H1 (cell line): ENCODE data around the gene GGT5. TPM values are rescaled to one million over a fixed set of nuclear protein-coding genes. Genes with fewer than 3 reads are reported as not detected.

Source experiments
- CTCF ChIA-PET: fragments of 300-600 bp; sonication (Branson Sonifier 250); formaldehyde crosslinking; loops from one replicate; lab custom pipeline; 2021; ENCODE audit not compliant: partially characterized antibody; lab: Charles Lee
- POLR2A ChIA-PET: fragments of 300-600 bp; sonication (Branson Sonifier 250); formaldehyde crosslinking; loops from one replicate; lab custom pipeline; 2021; ENCODE audit warnings: inconsistent platforms; ENCODE audit not compliant: partially characterized antibody; lab: Charles Lee
- DNase-seq, 2 experiments: peaks; one replicate each; pipeline versions ENCODE4 v3.0.0 to v3.0.0-alpha.2; 2010 to 2022; ENCODE audit warnings: low spot score in 2 of 2, low read depth in 1 of 2, mixed read lengths in 1 of 2
- FAIRE-seq: peaks from 2 replicates; lab custom pipeline; 2011; peaks lifted over from hg19 to GRCh38; lab: Jason Lieb, UNC
- H2AFZ ChIP-seq: 2 replicates; pipeline ENCODE4 v1.8.1; 2012; ENCODE audit warnings: low read length, inconsistent platforms
- H2AK5ac ChIP-seq: 2 replicates; pipeline ENCODE4 v1.6.1; 2013; ENCODE audit warnings: low read depth, low read length
- H2BK120ac ChIP-seq: replicated peaks from 2 replicates; pipeline ENCODE3; 2013; ENCODE audit warnings: low read depth, low read length, inconsistent platforms
- H2BK12ac ChIP-seq: 2 replicates; pipeline ENCODE4 v1.6.1; 2013; ENCODE audit warnings: low read depth, low read length
- H2BK15ac ChIP-seq: 2 replicates; pipeline ENCODE4 v1.6.1; 2013; ENCODE audit warnings: low read length
- H2BK20ac ChIP-seq: 2 replicates; pipeline ENCODE4 v1.6.1; 2013; ENCODE audit warnings: low read length
- H2BK5ac ChIP-seq: 2 replicates; pipeline ENCODE4 v1.6.1; 2013; ENCODE audit warnings: low read depth, low read length
- H3K14ac ChIP-seq: 2 replicates; pipeline ENCODE4 v1.6.1; 2013; ENCODE audit warnings: inconsistent platforms; ENCODE audit not compliant: insufficient read length
- H3K18ac ChIP-seq: 2 replicates; pipeline ENCODE4 v1.6.1; 2013; ENCODE audit warnings: low read length; ENCODE audit errors: extremely low read depth
- H3K23ac ChIP-seq: 2 replicates; pipeline ENCODE4 v1.6.1; 2013; ENCODE audit warnings: inconsistent platforms; ENCODE audit not compliant: insufficient read length
- H3K23me2 ChIP-seq: 2 replicates; pipeline ENCODE4 v1.6.1; 2013; ENCODE audit warnings: low read depth, low read length
- H3K27ac ChIP-seq: 2 replicates; pipeline ENCODE4 v1.6.1; 2011; ENCODE audit warnings: low read depth, low read length, inconsistent platforms
- H3K27me3 ChIP-seq, 4 experiments: replicated peaks in 1 of 4; 1 replicate in 1 of 4; 2 replicates in 3 of 4; pipeline versions ENCODE4 v1.6.1 to v1.8.1; 2011 to 2013; ENCODE audit warnings: low read length in 3 of 4, mild to moderate bottlenecking in 3 of 4, inconsistent platforms in 2 of 4, mixed read lengths in 2 of 4, moderate library complexity in 1 of 4; ENCODE audit not compliant: control insufficient read depth in 3 of 4, insufficient read depth in 3 of 4; ENCODE audit errors: extremely low read depth in 1 of 4
- H3K36me3 ChIP-seq, 4 experiments: 2 replicates each; pipeline versions ENCODE4 v1.6.1 to v1.8.1; 2011 to 2013; ENCODE audit warnings: mild to moderate bottlenecking in 4 of 4, low read length in 3 of 4, moderate library complexity in 2 of 4, control low read depth in 1 of 4, inconsistent platforms in 1 of 4; ENCODE audit not compliant: insufficient read depth in 4 of 4, control insufficient read depth in 2 of 4
- H3K4ac ChIP-seq: replicated peaks from 2 replicates; pipeline ENCODE3; 2013; ENCODE audit warnings: low read length, low read depth, mixed read lengths, inconsistent platforms; ENCODE audit not compliant: insufficient read length
- H3K4me1 ChIP-seq, 4 experiments: replicated peaks in 1 of 4; 1 replicate in 1 of 4; 2 replicates in 3 of 4; pipeline versions ENCODE4 v1.6.1 to v1.8.1; 2011 to 2013; ENCODE audit warnings: low read length in 3 of 4, inconsistent platforms in 2 of 4, mixed read lengths in 1 of 4; ENCODE audit not compliant: insufficient read depth in 4 of 4, control insufficient read depth in 3 of 4
- H3K4me2 ChIP-seq, 2 experiments: 2 replicates each; pipeline versions ENCODE4 v1.6.1 to v1.8.1; 2011 to 2013; ENCODE audit warnings: low read depth in 2 of 2, low read length in 2 of 2, control low read depth in 1 of 2, inconsistent platforms in 1 of 2, mild to moderate bottlenecking in 1 of 2; ENCODE audit not compliant: insufficient read depth in 1 of 2
- H3K4me3 ChIP-seq, 4 experiments: fragments of 200-600, 300-600 bp in 1 of 4; sonication (generic), shearing (Covaris generic), sonication (Bioruptor Twin) in 1 of 4; 2 replicates each; pipeline versions ENCODE4 v1.5.1 to v1.8.1; 2011 to 2016; ENCODE audit warnings: low read length in 4 of 4, low read depth in 3 of 4, control low read depth in 2 of 4, inconsistent platforms in 2 of 4, mild to moderate bottlenecking in 2 of 4, mixed read lengths in 1 of 4, moderate library complexity in 1 of 4; ENCODE audit not compliant: insufficient read depth in 2 of 4; ENCODE audit errors: extremely low read depth in 1 of 4
- H3K56ac ChIP-seq: replicated peaks from 2 replicates; pipeline ENCODE3; 2013; ENCODE audit warnings: low read depth, mild to moderate bottlenecking, mixed read lengths, low read length, inconsistent platforms; ENCODE audit not compliant: insufficient read length
- H3K79me1 ChIP-seq: 2 replicates; pipeline ENCODE4 v1.6.1; 2013; ENCODE audit warnings: low read depth, low read length, control low read depth
- H3K79me2 ChIP-seq, 2 experiments: 2 replicates each; pipeline versions ENCODE4 v1.6.1 to v1.8.1; 2012 to 2013; ENCODE audit warnings: low read length in 2 of 2, mild to moderate bottlenecking in 2 of 2, inconsistent platforms in 1 of 2; ENCODE audit not compliant: insufficient read depth in 2 of 2, control insufficient read depth in 1 of 2
- H3K9ac ChIP-seq, 4 experiments: replicated peaks in 1 of 4; 1 replicate in 1 of 4; 2 replicates in 3 of 4; pipeline versions ENCODE4 v1.6.1 to v1.8.1; 2011 to 2013; ENCODE audit warnings: low read depth in 3 of 4, low read length in 3 of 4, control low read depth in 2 of 4, mild to moderate bottlenecking in 2 of 4, moderate library complexity in 2 of 4, inconsistent platforms in 1 of 4; ENCODE audit errors: extremely low read depth in 1 of 4
- H3K9me3 ChIP-seq, 2 experiments: 2 replicates each; pipeline versions ENCODE4 v1.6.1 to v1.8.1; 2012 to 2013; ENCODE audit warnings: mild to moderate bottlenecking in 2 of 2, moderate library complexity in 2 of 2, control low read depth in 1 of 2, inconsistent platforms in 1 of 2, low read depth in 1 of 2, low read length in 1 of 2, mixed read lengths in 1 of 2; ENCODE audit not compliant: insufficient read depth in 2 of 2
- H4K20me1 ChIP-seq, 2 experiments: replicated peaks in 1 of 2; 2 replicates each; pipeline versions ENCODE3 to v1.8.1; 2011 to 2013; ENCODE audit warnings: inconsistent platforms in 2 of 2, low read length in 2 of 2, mild to moderate bottlenecking in 1 of 2; ENCODE audit not compliant: insufficient read depth in 2 of 2, control insufficient read depth in 1 of 2
- H4K5ac ChIP-seq: 2 replicates; pipeline ENCODE4 v1.6.1; 2013; ENCODE audit warnings: low read length, low read depth, mixed read lengths, inconsistent platforms; ENCODE audit not compliant: insufficient read length
- H4K8ac ChIP-seq: 2 replicates; pipeline ENCODE4 v1.8.0; 2013; ENCODE audit warnings: mild to moderate bottlenecking, moderate library complexity, low read length, inconsistent platforms; ENCODE audit not compliant: insufficient read depth; ENCODE audit errors: extremely low read depth
- H4K91ac ChIP-seq: replicated peaks from 2 replicates; pipeline ENCODE3; 2013; ENCODE audit warnings: low read length, mixed read lengths, inconsistent platforms; ENCODE audit not compliant: insufficient read length
- ATF2 ChIP-seq: IDR thresholded peaks from 2 replicates; pipeline ENCODE4 v1.6.1; 2012; ENCODE audit warnings: low read length, inconsistent platforms
- CBX5 ChIP-seq: fragments of 300-800, 300-1000 bp; sonication (generic); IDR thresholded peaks from 2 replicates; pipeline ENCODE4 v1.7.1; 2016; ENCODE audit warnings: antibody characterized with exemption, low read length, low read depth
- EZH2 ChIP-seq: fragments of 200-600 bp; sonication (generic); IDR thresholded peaks from 2 replicates; pipeline ENCODE4 v1.7.1; 2012; ENCODE audit warnings: low read depth, mild to moderate bottlenecking, moderate library complexity, low read length, inconsistent platforms; ENCODE audit not compliant: severe bottlenecking
- JUND ChIP-seq: IDR thresholded peaks from 2 replicates; pipeline ENCODE4 v1.6.1; 2011; ENCODE audit warnings: mild to moderate bottlenecking, improper control_type of control experiment, low read length
- KDM1A ChIP-seq: fragments of 200-600, 300-600 bp; sonication (generic); IDR thresholded peaks from 2 replicates; pipeline ENCODE4 v1.7.1; 2016; ENCODE audit warnings: mild to moderate bottlenecking, low read length, borderline replicate concordance
- KDM4A ChIP-seq: IDR thresholded peaks from one replicate; pipeline ENCODE4 v1.7.1; 2012; ENCODE audit warnings: low read depth, mild to moderate bottlenecking, moderate library complexity, low read length, inconsistent platforms; ENCODE audit not compliant: severe bottlenecking
- MAX ChIP-seq: IDR thresholded peaks from 2 replicates; pipeline ENCODE4 v1.6.1; 2012; ENCODE audit warnings: inconsistent platforms
- NRF1 ChIP-seq: IDR thresholded peaks from 2 replicates; pipeline ENCODE4 v1.6.1; 2011; ENCODE audit warnings: mild to moderate bottlenecking, low read depth, low read length, improper control_type of control experiment
- POLR2A ChIP-seq, 2 experiments: IDR thresholded peaks; 1 replicate in 1 of 2; 2 replicates in 1 of 2; pipeline ENCODE4 v1.6.1; 2011; ENCODE audit warnings: low read depth in 2 of 2, low read length in 2 of 2, mild to moderate bottlenecking in 2 of 2; ENCODE audit errors: control extremely low read depth in 1 of 2
- SUZ12 ChIP-seq: fragments of 200-600 bp; sonication (generic); IDR thresholded peaks from 2 replicates; pipeline ENCODE4 v1.6.1; 2012; ENCODE audit warnings: mild to moderate bottlenecking, inconsistent platforms, low read length, moderate library complexity, mixed read lengths
- WGBS, 2 experiments: shearing (Covaris generic) in 1 of 2; methylation state at CpG; one replicate each; pipeline versions ENCODE4 v1.1.6 to v1.1.7; 2013 to 2015; ENCODE audit warnings: low lambda C conversion rate in 2 of 2, mixed read lengths in 2 of 2, inconsistent platforms in 1 of 2, low coverage in 1 of 2, missing lambda C conversion rate in 1 of 2; ENCODE audit not compliant: insufficient replicate concordance in 2 of 2, insufficient coverage in 1 of 2, insufficient read length in 1 of 2; ENCODE audit errors: extremely low coverage in 1 of 2, missing lambda C conversion rate in 1 of 2; 5-methylcytosine and 5-hydroxymethylcytosine counted together
- polyA plus RNA-seq, 7 experiments: library from polyadenylated mRNA; depleted of rRNA in 3 of 7; stranded (reverse) in 5 of 7; unstranded in 2 of 7; fragments of >200 nt in 5 of 7; fragments of 200-250 nt in 2 of 7; gene quantifications; 1 replicate in 5 of 7; 2 replicates in 1 of 7; 4 replicates in 1 of 7; pipeline versions ENCODE4 v1.2.1 to v1.2.3, GENCODE V29; 2011 to 2013; ENCODE audit warnings: missing spikeins in 2 of 7, mixed read lengths in 2 of 7
- total RNA-seq: library from RNA; stranded (reverse); fragmentation: NEBNext Ultra II Directional; extraction: Animal tissue kit (Norgen Biotek cat#: 25700); gene quantifications from 2 replicates; pipeline ENCODE4 v1.2.1, GENCODE V29; 2021
- TF ChIP-seq, protein P1 (sequence below): IDR thresholded peaks from 2 replicates; pipeline ENCODE4 v1.6.1; 2011; ENCODE audit warnings: low read length, improper control_type of control experiment

GGT5 gene
- total and polyA plus RNA-seq, 2 of the 8 experiments (the other 6 are each of a cell fraction or from before 2014, with no cell fraction given): 0.05 TPM; not detected in 1

DNA sequence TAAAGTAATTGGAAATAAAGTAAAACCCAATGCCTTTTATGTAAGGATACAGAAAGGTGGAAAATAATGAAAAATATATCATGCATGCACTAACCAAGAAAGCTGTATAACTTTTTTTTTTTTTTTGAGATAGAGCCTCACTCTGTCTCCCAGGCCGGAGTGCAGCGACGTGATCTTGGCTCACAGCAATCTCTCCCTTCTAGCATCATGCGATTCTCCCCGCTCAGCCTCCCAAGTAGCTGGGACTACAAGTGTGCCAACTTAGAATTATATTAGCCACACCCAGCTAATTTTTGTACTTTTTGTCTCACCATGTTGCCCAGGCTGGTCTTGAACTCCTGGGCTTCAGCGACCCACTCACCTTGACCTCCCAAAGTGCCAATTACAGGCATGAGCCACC lies 4.5 kb downstream of the GGT5 start:
- no peak overlapping the region for H3K14ac ChIP-seq
- H4K8ac ChIP-seq: no peak overlapping the region
- H3K56ac ChIP-seq: no peak overlapping the region
- peaks cover 2% of the 10 kb centered on the region; the same call in 1 of the 2 replicates for H3K23me2 ChIP-seq
- no peaks in the 10 kb centered on the region for H3K79me2 ChIP-seq
- POLR2A ChIA-PET: no interaction called here
- H3K27me3 ChIP-seq: no peaks in the 10 kb centered on the region
- H2BK15ac ChIP-seq: no peak overlapping the region
- no peaks in the 10 kb centered on the region for H3K79me1 ChIP-seq
- no peak overlapping the region for H3K4me2 ChIP-seq
- no peak overlapping the region for H3K18ac ChIP-seq
- WGBS, 2 experiments: 98% methylated on average over 6 of the region's 6 CpGs; no CpG with 5 or more reads in 1 of the 2 experiments
- H3K4ac ChIP-seq: no peak overlapping the region
- H2BK12ac ChIP-seq: no peak overlapping the region
- H2BK5ac ChIP-seq: no peak overlapping the region
- no peak overlapping the region for H3K23ac ChIP-seq
- peaks cover 0 to 2% of the 10 kb centered on the region in 2 experiments for H4K20me1 ChIP-seq
- H3K4me1 ChIP-seq: peaks cover 0 to 3% (median 0%) of the 10 kb centered on the region in 4 experiments; a peak in 2 of 7 replicates
- H3K4me3 ChIP-seq: no peak overlapping the region
- no peaks in the 10 kb centered on the region for H3K36me3 ChIP-seq
- H3K27ac ChIP-seq: no peak overlapping the region
- H3K9me3 ChIP-seq: no peaks in the 10 kb centered on the region
- H3K9ac ChIP-seq: no peak overlapping the region
- H2AFZ ChIP-seq: no peak overlapping the region
- CTCF ChIA-PET: interaction anchor here (0.6 to 2.6 kb wide), 4 partner anchors 9 to 51 kb away, joined by 3 to 10 read pairs (median 5); no protein-coding TSS in a partner anchor
- no peak overlapping the region for H4K91ac ChIP-seq
- no peak overlapping the region for H4K5ac ChIP-seq
- FAIRE-seq (no peak), DNase-seq (no peak)
- H2BK120ac ChIP-seq: no peak overlapping the region
- no peak overlapping the region for H2AK5ac ChIP-seq
- H2BK20ac ChIP-seq: no peak overlapping the region
- TF ChIP-seq MAX: no peak
- TF ChIP-seq SUZ12: no peak
- TF ChIP-seq, protein P1, sequence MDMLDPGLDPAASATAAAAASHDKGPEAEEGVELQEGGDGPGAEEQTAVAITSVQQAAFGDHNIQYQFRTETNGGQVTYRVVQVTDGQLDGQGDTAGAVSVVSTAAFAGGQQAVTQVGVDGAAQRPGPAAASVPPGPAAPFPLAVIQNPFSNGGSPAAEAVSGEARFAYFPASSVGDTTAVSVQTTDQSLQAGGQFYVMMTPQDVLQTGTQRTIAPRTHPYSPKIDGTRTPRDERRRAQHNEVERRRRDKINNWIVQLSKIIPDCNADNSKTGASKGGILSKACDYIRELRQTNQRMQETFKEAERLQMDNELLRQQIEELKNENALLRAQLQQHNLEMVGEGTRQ: no peak
- no peak for TF ChIP-seq CBX5
- TF ChIP-seq EZH2: no peak
- no peak for TF ChIP-seq NRF1
- no peak for TF ChIP-seq POLR2A (IDR thresholded peaks at IDR 0.05; ENCODE audit: control extremely low read depth in 1 of 2, low read depth in 2 of 2, low read length in 2 of 2)
- TF ChIP-seq KDM4A: no peak
- TF ChIP-seq KDM1A: no peak
- no peak for TF ChIP-seq ATF2
- TF ChIP-seq JUND: no peak
